GM18951 (cell line): ENCODE data around the gene WDR64.

Experiments used
- POLR2A ChIP-seq: IDR thresholded peaks from 4 replicates; pipeline ENCODE4 v1.6.1; 2011; ENCODE audit warnings: mild to moderate bottlenecking; ENCODE audit not compliant: insufficient read length, insufficient read depth; ENCODE audit errors: extremely low read depth
- in situ Hi-C: fragments of 300-500 bp; cut with MboI; formaldehyde crosslinking; loops from one replicate; pipeline ENCODE4 v1.12.0; 2022; ENCODE audit warnings: low sequenced_read_pairs, mixed read lengths, inconsistent platforms; ENCODE audit not compliant: unreplicated experiment

Gene WDR64

GRCh38 chr1:241614572-241614971 lies 37.5 kb upstream of the WDR64 start:
- in situ Hi-C loops = loop anchor here (25.0 kb wide), 1 partner anchor 398 kb away; no protein-coding TSS in a partner anchor
- no peak for TF ChIP-seq POLR2A

GRCh38 chr1:241615043-241615974 lies 36.8 kb upstream of the WDR64 start:
- in situ Hi-C loops = loop anchor here (25.0 kb wide), 1 partner anchor 397 kb away; no protein-coding TSS in a partner anchor
- TF ChIP-seq POLR2A = no peak

GRCh38 chr1:241617426-241617825 lies 34.7 kb upstream of the WDR64 start:
- in situ Hi-C loops = loop anchor here (25.0 kb wide), 1 partner anchor 395 kb away; no protein-coding TSS in a partner anchor
- TF ChIP-seq POLR2A = no peak

GRCh38 chr1:241622669-241623068 lies 29.4 kb upstream of the WDR64 start:
- no peak for TF ChIP-seq POLR2A
- in situ Hi-C loops = loop anchor here (25.0 kb wide), 1 partner anchor 390 kb away; no protein-coding TSS in a partner anchor

- in situ Hi-C loops = loop anchor here (25.0 kb wide), 1 partner anchor 387 kb away; no protein-coding TSS in a partner anchor
- no peak for TF ChIP-seq POLR2A
Measured at GRCh38 chr1:241624935-241625334, 27.1 kb upstream of the WDR64 start.

- TF ChIP-seq POLR2A = no peak
- in situ Hi-C loops = no loop called here
Measured at GRCh38 chr1:241627453-241628259, 24.4 kb upstream of the WDR64 start.

GRCh38 chr1:241630005-241630404 lies 22.1 kb upstream of the WDR64 start:
- in situ Hi-C loops = no loop called here
- TF ChIP-seq POLR2A = no peak

GRCh38 chr1:241630476-241630875 lies 21.6 kb upstream of the WDR64 start:
- in situ Hi-C loops = no loop called here
- TF ChIP-seq POLR2A = no peak

- no peak for TF ChIP-seq POLR2A
- in situ Hi-C loops = no loop called here
Measured at GRCh38 chr1:241630899-241631298, 21.2 kb upstream of the WDR64 start.

GRCh38 chr1:241631674-241632073 lies 20.4 kb upstream of the WDR64 start:
- in situ Hi-C loops = no loop called here
- no peak for TF ChIP-seq POLR2A

- no peak for TF ChIP-seq POLR2A
- in situ Hi-C loops = no loop called here
Measured at GRCh38 chr1:241632987-241633386, 19.1 kb upstream of the WDR64 start.

- in situ Hi-C loops = no loop called here
- no peak for TF ChIP-seq POLR2A
Measured at GRCh38 chr1:241635556-241636152, 16.4 kb upstream of the WDR64 start.

- no peak for TF ChIP-seq POLR2A
- in situ Hi-C loops = no loop called here
Measured at GRCh38 chr1:241636291-241636690, 15.8 kb upstream of the WDR64 start.
